Adrenal gland (tissue), 12 donors: Measurements from ENCODE around the gene HECA. TPM values are rescaled to one million over a fixed set of nuclear protein-coding genes. Genes with fewer than 3 reads are reported as not detected.
"Not testable (repeated sequence)": the region's sequence is repeated elsewhere in the genome, so short reads cannot be mapped to it uniquely, and the experiment has no call there.

Source experiments
- DNase-seq, 7 donors: peaks; one replicate each; pipeline ENCODE4 v3.0.0-alpha.2; 2019 to 2020
- H3K27ac ChIP-seq, 5 donors: fragments of 200-600 bp; sonication (generic) in 4 of 5; 1 replicate in 3 of 5; 2 replicates in 2 of 5; pipeline versions ENCODE4 v1.5.1 to v1.8.0; 2016 to 2020; ENCODE audit warnings: mild to moderate bottlenecking in 1 of 5
- H3K27me3 ChIP-seq: fragments of 200-600 bp; 2 replicates; pipeline ENCODE4 v1.8.0; 2021
- H3K36me3 ChIP-seq, 2 donors: fragments of 200-600 bp; replicated peaks in 1 of 2; 1 replicate in 1 of 2; 2 replicates in 1 of 2; pipeline versions ENCODE4 v1.5.1 to v1.8.0; 2018 to 2022
- H3K4me1 ChIP-seq, 2 donors: fragments of 200-600 bp; replicated peaks in 1 of 2; 1 replicate in 1 of 2; 2 replicates in 1 of 2; pipeline versions ENCODE4 v1.5.1 to v1.8.0; 2018 to 2021
- H3K4me3 ChIP-seq, 4 donors: fragments of 200-600 bp; sonication (generic) in 3 of 4; one replicate each; pipeline ENCODE4 v1.5.1; 2016 to 2018
- H3K9me3 ChIP-seq, 3 donors: fragments of 200-600 bp; sonication (generic) in 1 of 3; replicated peaks in 1 of 3; 1 replicate in 2 of 3; 2 replicates in 1 of 3; pipeline versions ENCODE4 v1.5.1 to v1.8.0; 2016 to 2021
- POLR2A ChIP-seq, 2 donors: fragments of 450-650 bp; IDR thresholded peaks; one replicate each; pipeline ENCODE4 v1.6.1; 2017; ENCODE audit warnings: antibody characterized with exemption in 2 of 2, mild to moderate bottlenecking in 2 of 2, moderate library complexity in 1 of 2
- WGBS, 4 donors: extraction: QIAGEN DNeasy Blood & Tissue Kit in 2 of 4; methylation state at CpG; one replicate each; pipeline versions ENCODE4 v1.1.5 to v1.1.7; 2013 to 2017; 5-methylcytosine and 5-hydroxymethylcytosine counted together
- intact Hi-C, 2 donors: fragments of 100-400 bp; cut with DNase I; formaldehyde crosslinking; loops; one replicate each; pipeline versions ENCODE4 v1.14.1 to v1.15.0; 2022 to 2023
- polyA plus RNA-seq, 3 donors: library from polyadenylated mRNA; stranded (reverse); fragments of 200-250 nt in 2 of 3; fragments of 350-450 nt in 1 of 3; fragmentation: Illumina TruSeq in 1 of 3; extraction: RNeasy Lipid Tissue Mini Kit (QIAGEN cat#74804) in 1 of 3; gene quantifications; one replicate each; pipeline ENCODE4 v1.2.3, GENCODE V29; 2013 to 2014
- total RNA-seq, 9 donors: library from RNA; depleted of rRNA in 4 of 9; stranded (reverse); fragments of >200 nt in 4 of 9; fragments of 120-200 nt in 1 of 9; fragmentation: NEBNext Ultra II Directional in 1 of 9; extraction: Animal tissue kit (Norgen Biotek cat#: 25700) in 1 of 9; gene quantifications; one replicate each; pipeline versions ENCODE4 v1.1.0 to v1.2.4, GENCODE V29; 2013 to 2023
- TF ChIP-seq, protein P1 (sequence below), 6 experiments: fragments of 450-650 bp in 4 of 6; fragments of 200-600 bp in 2 of 6; sonication (generic) in 1 of 6; IDR thresholded peaks; 1 replicate in 5 of 6; 2 replicates in 1 of 6; pipeline versions ENCODE4 v1.5.1 to v1.8.0; 2016 to 2021; ENCODE audit warnings: antibody characterized with exemption in 6 of 6, mild to moderate bottlenecking in 2 of 6, moderate library complexity in 1 of 6
- donor health status: healthy with polysubstance abuse.
- donor health status: Bipolar disorder and iron deficiency.
- donor health status: DM: yes; HTN: yes; CAD: no.
- donor health status: DM: no; HTN: no; CAD: no.
- donor health status: DM: no; HTN: no; CAD: no.
- donor health status: DM: yes; HTN: yes; CAD: no.

The HECA gene
- total and polyA plus RNA-seq, 12 donors, result 6.5 to 30.0 (median 21.0) TPM

DNA sequence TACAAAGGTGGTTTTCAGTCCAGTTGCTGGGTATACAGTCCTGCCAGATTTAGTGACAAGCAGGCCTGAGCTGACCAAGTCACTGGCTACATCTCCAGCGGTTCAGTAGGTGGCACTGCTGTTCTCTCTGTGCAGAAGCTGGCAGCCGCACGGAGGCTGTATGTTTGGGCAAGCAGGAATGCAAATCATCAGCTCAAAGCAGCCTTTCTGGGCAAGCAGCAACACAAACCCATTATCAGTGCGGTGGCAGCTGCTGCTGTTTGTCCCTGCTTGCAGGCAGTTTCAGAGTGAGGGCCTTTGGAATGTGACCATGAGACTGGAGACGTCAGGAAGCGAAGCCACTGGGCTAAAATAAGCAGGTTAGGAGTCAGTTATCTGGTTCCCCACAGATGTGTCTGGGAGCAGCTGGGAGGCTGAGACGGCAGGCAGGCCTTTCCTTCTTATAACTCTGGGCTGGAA is 84.4 kb downstream of the HECA start:
- Histone ChIP-seq H3K9me3 (no peaks in the 10 kb centered on the region), H3K36me3 (no peaks in the 10 kb centered on the region), H3K27me3 (no peaks in the 10 kb centered on the region), H3K4me1 (peaks cover 0 to 5% of the 10 kb centered on the region in 2 donors), H3K4me3 (no peak overlapping the region), H3K27ac (peak overlapping the region in 2 of 5 donors; percentile 26 to 64)
- intact Hi-C loops, result loop anchor here in 1 of 2 donors (5.0 kb wide), 1 partner anchor 143 kb away; no protein-coding TSS in a partner anchor
- peak; percentile 78 to 96 (median 92) for DNase-seq
- TF ChIP-seq, protein P1, sequence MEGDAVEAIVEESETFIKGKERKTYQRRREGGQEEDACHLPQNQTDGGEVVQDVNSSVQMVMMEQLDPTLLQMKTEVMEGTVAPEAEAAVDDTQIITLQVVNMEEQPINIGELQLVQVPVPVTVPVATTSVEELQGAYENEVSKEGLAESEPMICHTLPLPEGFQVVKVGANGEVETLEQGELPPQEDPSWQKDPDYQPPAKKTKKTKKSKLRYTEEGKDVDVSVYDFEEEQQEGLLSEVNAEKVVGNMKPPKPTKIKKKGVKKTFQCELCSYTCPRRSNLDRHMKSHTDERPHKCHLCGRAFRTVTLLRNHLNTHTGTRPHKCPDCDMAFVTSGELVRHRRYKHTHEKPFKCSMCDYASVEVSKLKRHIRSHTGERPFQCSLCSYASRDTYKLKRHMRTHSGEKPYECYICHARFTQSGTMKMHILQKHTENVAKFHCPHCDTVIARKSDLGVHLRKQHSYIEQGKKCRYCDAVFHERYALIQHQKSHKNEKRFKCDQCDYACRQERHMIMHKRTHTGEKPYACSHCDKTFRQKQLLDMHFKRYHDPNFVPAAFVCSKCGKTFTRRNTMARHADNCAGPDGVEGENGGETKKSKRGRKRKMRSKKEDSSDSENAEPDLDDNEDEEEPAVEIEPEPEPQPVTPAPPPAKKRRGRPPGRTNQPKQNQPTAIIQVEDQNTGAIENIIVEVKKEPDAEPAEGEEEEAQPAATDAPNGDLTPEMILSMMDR (IDR thresholded peaks at IDR 0.05), result peak; percentile 59 to 93 (median 87)
- TF ChIP-seq POLR2A (IDR thresholded peaks at IDR 0.05), result peak in 1 of 2 donors; percentile 32
- 0 to 8% (median 3%) methylated on average over 4 to 7 of the region's 7 CpGs for WGBS, 4 donors

DNA sequence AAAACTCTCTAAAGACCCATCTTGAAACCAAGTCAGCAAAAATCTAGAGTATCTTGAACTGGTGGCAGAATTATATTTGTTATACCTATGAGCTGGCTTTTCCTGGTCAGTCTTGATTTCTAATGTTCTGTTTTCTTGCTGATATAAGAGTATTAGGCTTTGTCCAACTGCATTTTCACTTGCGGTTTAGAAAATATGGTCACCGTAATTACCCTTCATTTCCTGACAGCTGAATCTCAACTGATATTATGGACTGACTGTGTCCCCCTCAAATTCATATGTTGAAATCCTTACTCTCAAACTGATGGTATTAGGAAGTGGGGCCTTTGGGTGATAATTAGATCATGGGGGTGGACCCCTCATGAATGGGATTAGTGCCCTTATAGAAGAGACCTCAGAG is 84.9 kb downstream of the HECA start:
- 88 to 96% (median 92%) methylated on average over 2 of the region's 2 CpGs for WGBS, 4 donors
- Histone ChIP-seq H3K27ac (peak overlapping the region in 2 of 5 donors; percentile 26 to 64), H3K36me3 (no peaks in the 10 kb centered on the region), H3K27me3 (no peaks in the 10 kb centered on the region), H3K9me3 (no peaks in the 10 kb centered on the region), H3K4me1 (peaks cover 0 to 5% of the 10 kb centered on the region in 2 donors), H3K4me3 (no peak overlapping the region)
- intact Hi-C loops, result loop anchor here (5.0 kb wide), 1 partner anchor 143 kb away; no protein-coding TSS in a partner anchor
- TF ChIP-seq POLR2A (IDR thresholded peaks at IDR 0.05), result no peak
- TF ChIP-seq, protein P1 (IDR thresholded peaks at IDR 0.05), result no peak
- no peak for DNase-seq

DNA sequence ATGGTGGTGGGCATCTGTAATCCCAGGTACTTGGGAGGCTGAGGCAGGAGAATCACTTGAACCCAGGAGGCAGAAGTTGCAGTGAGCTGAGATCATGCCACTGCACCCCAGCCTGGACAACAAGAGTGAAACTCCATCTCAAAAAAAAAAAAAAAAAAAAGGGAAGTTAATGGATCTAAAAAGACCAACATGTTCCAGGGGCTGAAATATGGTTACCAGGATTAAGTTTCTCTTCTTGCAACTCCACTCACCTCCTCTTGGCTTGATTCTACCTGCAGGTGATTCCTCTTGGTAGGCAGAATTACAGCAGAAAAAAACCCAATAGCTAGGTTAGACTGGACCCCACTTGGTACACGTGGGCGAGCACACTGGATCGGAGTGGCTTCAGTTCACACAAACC is 93.5 kb downstream of the HECA start:
- intact Hi-C loops, H3K9me3 ChIP-seq, H3K27me3 ChIP-seq, H3K36me3 ChIP-seq, H3K4me3 ChIP-seq, H3K4me1 ChIP-seq, H3K27ac ChIP-seq, DNase-seq: not testable (repeated sequence)
- 92 to 98% (median 96%) methylated on average over 3 of the region's 3 CpGs for whole genome bisulfite sequencing, 4 donors

Other genes starting within 250 kb of the HECA start
- 10 to 100 TPM; 19.1 to 36.8 (median 26.1) TPM for gene REPS1, start 146.8 kb upstream of the HECA start, total RNA-seq
- gene REPS1, start 146.8 kb upstream of the HECA start, polyA plus RNA-seq, result 10 to 100 TPM; 26.4 to 32.0 (median 28.8) TPM
- gene ABRACL, start 106.3 kb upstream of the HECA start, total RNA-seq, result 10 to 100 TPM in 1 of 9 donors, 1 to 10 TPM in 8; 4.8 to 11.1 (median 8.0) TPM
- gene ABRACL, start 106.3 kb upstream of the HECA start, polyA plus RNA-seq, result 10 to 100 TPM; 10.7 to 14.7 (median 11.6) TPM
- gene TXLNB, start 156.9 kb downstream of the HECA start, total RNA-seq, result 1 to 10 TPM in 8 of 9 donors, under 1 TPM in 1; 0.25 to 9.5 (median 3.6) TPM
- 1 to 10 TPM in 2 of 3 donors, under 1 TPM in 1; 0.77 to 2.2 (median 1.1) TPM for gene TXLNB, start 156.9 kb downstream of the HECA start, polyA plus RNA-seq
- gene CITED2, start 239.6 kb downstream of the HECA start, total RNA-seq, result 100 to 1,000 TPM in 7 of 9 donors, 10 to 100 TPM in 2; 44.0 to 433 (median 304) TPM
- 100 to 1,000 TPM in 1 of 3 donors, 10 to 100 TPM in 2; 21.3 to 254 (median 46.7) TPM for gene CITED2, start 239.6 kb downstream of the HECA start, polyA plus RNA-seq